Globus pallidus (tissue), 1 donor: ENCODE data around the gene CD300LF.

Source experiments
- DNase-seq: peaks from one replicate; pipeline ENCODE4 v3.0.0-alpha.2; 2015; ENCODE audit warnings: low spot score

The CD300LF gene

DNA sequence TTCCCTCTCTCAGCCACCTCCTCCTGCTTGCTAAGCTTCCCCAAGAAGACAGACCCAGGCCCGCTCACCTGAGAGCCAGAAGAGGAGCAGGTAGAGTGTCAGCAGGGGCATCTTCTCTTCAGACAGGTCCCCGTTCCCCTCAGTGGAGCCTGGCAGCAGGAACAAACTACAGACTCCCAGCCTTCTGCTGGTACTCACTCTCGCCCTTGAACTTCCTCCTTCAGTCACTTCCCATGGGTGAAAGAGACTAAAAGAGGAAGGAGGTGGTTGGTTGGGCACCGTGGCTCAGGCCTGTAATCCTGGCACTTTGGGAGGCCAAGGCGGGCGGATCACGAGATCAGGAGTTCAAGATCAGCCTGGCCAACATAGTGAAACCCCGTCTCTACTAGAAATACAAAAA lies at the start of gene CD300LF:
Gene CD300LF (minus strand): TSS at position 168 of the 400 bp plus-strand sequence. CDS start 57 bp downstream, at position 111.
- DNase-seq: peak; percentile 43

DNA sequence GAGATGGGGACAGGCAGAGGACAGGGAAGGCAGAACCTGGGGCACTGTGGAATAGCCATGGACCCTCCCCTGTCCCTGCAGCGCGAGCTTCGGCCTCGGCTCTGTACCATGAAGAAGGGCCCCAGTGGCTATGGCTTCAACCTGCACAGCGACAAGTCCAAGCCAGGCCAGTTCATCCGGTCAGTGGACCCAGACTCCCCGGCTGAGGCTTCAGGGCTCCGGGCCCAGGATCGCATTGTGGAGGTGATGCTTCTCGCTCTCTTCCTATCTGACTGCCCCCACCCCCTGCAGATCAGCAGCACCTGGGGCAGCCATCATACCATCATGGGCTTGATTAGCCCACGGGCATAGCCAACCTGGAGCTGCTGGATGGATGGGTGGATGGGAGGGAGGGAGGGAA lies 49.2 kb upstream of the CD300LF start:
- no peak for DNase-seq

DNA sequence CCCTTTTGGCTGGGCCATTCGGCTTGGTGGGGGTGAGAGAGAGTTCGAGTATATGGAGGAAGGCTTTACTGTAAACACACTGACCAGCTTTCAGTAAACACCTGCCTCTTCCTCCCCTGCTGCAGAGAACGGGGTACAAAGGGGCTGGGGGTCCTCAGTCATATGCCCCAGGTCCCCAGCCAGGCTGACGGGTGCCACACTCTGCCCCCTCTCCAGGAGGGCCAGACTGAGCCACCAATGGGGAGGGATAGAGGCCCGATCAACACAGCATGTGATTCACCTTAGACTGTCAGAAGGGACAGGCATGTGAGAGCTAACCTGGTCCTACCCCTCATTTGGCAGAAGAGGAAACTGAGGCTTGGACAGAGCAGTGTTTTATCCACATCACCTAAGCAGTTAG lies 48.7 kb upstream of the CD300LF start:
- no peak for DNase-seq

DNA sequence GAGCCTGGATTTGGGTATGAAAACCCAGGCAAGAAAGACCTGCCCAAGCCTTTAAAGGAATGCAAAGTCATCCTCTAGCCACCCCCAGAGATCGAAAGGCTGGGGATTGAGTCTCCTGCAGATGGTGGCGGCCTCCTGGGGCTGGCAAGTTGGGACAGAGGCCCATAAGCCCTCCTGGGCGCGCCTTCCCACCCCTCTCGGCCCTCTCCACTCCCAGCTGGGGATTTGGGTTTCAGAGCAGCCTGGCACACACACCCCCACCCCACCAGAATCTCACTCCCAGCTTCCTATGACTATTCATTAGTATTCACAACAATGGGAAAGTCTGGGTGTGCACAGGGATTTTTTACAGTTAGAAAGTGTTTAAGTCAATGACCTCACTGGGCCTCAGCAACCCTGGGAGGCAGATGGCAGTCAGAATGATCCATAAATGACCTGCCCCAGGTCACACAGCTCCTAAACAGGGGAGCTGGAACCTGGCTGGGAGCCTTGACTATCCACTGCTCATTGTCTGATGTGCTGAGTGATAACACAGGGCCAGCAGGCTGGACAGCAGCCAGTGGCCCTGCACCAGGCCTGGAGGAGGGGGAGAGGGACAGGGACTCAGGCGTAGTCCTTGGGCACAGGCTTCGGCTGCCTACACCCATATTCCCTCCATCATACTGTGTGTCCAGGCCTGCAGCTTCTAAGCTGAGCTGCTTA lies 47.8 kb upstream of the CD300LF start:
- peak; percentile 85 for DNase-seq

DNA sequence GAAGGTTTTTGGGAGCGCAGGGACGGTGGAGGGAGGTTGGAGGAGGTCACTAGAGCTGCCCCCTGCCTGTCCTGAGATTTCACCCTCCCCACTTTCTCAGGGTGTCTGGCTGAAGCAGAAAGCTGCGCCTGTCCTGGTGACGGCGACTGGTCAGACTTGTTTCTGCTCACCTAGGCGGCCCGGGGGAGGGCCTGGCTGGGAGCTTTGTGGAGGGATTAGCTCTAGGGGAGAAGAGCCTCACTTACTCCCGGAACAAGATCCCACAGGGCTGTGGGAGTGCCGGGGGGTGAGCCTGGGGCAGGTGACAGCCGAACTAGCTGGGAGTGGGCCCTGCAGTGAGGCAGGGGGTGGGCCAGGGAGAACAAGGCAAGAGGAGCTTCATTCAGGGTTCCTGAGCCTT lies 47.2 kb upstream of the CD300LF start:
- DNase-seq: no peak

DNA sequence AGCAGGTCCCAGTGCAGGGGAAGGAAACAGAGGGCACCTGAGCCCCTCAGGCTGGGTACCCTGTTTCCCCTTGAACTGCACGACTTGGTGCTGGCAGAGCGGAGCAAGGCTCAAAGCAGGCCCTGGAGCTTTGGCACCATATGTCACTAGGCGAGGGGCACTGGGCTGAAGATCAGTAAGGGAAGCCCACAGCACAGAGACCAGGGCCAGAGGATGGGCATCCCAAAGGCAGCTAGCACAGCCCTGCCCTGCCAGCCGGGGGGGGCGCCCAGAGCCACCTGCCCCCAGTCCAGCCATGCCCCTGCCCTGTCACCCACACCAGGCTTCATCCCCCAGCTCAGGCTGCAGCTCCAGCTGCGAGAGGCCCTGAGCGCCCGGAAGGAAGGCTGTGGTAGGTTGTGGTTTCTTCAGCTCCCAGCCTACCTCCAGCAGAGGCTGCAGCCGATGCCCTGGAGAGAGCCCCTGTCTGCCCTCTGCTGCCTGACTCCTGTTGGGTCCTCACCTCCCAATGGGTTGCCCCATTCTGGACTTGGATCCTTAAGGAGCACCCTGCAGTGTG lies 46.6 kb upstream of the CD300LF start:
- DNase-seq: no peak

DNA sequence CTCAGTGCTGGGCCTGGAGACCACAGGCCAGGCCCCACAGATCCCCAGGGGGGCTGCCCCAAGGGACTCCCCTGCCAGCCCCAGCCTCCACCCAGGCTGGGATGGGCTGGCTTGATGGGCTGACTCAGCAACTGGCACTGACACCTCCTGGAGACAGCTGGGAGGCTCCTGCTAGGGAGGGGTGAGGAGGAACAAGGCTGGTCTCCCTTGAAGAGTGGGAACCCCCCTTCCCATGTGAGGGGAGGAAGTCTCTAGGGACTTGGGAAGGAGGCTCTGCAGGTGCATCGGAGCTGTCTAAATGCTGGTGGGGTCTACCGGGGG lies 46.1 kb upstream of the CD300LF start:
- peak; percentile 56 for DNase-seq

DNA sequence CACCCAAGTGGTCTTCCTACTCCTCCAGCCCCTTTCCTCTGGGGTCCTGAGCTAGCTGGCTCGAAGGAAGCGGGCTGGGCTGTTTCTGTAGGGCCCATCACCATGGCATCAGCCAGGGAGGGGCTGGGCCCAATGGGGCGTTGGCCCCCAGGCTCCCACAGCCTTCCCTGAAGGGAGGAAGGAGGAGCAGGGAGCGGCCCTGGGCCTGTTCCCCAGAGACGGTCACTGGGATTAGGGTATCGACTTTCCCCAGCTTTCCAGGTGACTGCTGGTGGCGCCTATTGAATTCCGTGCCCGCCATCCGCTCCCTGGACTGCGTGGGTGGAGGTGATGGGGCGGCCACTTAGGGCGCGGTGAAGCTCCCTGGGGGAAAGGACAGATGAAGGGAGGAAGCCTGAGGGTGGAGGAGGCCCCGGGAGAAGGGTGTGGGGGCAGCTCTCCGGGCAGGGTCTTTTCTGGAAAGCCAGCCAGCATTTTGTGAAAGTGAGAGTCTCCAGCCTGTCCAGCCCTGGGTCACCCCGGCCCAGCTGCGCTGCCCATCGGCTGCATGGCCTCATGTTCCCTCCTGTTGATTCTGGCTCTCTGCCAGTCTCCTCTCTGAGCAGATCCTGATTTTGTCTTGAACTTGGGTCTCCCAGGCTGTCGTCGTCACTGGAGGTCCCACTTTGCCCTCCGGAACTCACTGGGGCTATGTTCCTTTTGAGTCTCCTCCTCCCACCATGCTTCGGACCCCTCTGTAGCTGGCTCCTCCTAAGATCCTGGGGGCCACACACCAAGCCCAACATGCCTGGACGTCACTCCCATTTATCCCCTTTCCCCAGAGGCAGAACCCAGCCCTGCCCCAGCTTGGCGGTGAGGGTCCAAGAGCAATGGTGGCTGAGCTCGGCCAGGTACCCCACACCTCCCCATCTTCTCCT lies 45.5 kb upstream of the CD300LF start:
- DNase-seq: no peak

DNA sequence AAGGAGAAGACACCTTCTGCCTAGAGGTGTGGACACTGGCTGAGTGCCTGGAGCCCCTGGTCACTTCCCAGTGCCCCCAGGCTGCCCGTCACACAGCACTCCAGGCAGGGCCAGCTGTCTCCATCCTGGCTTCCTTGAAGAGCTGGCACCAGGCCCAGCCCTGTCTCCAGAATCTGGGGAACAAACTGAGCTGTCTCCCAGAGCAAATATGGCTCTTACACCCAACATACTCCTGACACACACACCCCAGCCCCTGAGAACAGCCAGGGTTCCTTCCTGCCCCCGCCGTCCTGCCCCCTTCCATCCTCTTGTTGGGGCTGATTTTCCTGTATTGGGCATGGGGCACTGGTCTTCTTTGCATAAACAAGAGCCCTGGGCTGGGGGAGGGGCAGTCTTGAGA lies 44.8 kb upstream of the CD300LF start:
- DNase-seq: no peak

DNA sequence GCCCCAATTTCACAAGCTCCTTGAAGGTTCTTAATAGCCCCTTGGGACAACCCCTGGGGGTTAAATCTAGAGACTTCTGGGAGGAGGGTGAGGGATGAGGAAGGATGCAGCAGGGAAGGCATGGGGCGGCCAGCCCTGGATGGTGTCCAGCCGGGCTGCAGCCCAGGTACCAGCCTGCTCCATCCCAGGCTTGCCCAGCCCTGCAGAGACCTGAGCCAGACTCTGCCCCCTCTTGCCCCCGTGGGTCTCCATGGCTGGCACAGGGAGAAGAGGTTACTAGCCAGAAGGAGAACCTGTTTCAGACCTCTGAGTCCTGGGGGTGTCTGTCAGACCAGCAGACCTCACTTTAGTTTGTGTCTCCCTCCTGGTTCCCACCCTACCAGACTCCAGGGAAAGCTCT lies 44.2 kb upstream of the CD300LF start:
- DNase-seq: no peak

DNA sequence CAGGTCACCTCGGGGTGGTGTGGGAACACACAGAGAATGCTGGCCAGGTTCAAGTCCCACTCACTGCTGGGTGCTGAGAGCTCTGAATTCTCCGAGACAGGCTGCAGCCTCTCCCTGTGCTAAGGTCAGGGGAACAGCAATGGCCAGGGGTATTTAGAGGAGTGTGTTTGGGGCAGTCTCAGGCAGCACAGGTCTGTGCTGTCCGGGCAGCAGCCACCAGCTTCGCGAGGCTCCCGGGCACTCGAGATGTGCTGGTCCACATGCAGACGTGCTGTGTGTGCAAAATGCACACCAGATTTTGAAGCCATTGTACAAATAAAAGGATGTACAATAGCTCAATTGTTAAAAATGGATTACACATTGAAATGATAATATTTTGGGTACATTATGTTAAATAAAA lies 42.8 kb upstream of the CD300LF start:
- DNase-seq: no peak

DNA sequence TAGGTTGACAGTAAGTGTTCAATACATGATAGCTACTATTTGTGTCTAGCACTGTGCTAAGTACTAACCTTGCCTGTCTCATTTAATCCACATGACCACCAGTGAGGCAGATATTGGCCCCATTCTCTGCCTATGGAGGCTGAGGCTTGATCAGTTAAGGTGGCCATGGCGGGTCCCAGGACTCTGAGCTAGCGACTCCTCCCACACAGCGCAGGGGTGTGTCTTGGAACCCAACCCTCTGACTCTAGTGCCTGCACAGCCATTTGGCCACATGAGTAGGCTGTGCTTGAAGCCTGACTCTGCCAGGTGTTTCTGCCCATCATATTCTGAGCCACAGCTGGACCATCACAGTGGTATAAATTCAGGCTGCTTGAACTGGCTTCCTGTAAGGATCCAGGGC lies 42.1 kb upstream of the CD300LF start:
- DNase-seq: no peak

DNA sequence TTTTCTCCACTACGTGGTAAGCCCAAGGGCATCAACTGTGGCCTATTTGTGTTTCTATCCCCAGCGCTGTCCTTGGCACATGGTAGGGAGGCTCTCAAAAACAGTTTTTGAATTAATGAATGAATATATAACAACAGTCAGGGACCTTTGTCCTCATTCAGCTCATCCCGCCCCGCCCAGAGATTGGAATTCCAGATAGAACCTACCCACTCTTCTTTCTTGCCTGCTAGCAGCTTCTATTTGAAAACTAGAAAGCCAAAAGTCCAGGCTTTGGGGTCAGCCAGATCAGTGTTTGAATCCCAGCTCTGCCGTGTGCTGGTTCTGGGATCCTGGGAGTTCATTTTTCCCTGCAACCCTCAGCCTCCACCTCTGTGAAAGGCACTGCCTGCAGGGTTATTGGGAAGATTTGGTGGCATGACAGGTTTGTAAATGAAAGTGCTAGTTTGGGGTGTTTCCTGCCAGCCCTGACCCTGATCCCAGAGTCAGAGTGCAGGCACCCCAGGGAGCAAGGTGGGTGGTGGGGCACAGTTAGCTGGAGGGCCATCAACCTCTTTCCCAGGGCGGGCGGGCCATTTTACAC lies 40.2 kb upstream of the CD300LF start:
- DNase-seq: no peak

DNA sequence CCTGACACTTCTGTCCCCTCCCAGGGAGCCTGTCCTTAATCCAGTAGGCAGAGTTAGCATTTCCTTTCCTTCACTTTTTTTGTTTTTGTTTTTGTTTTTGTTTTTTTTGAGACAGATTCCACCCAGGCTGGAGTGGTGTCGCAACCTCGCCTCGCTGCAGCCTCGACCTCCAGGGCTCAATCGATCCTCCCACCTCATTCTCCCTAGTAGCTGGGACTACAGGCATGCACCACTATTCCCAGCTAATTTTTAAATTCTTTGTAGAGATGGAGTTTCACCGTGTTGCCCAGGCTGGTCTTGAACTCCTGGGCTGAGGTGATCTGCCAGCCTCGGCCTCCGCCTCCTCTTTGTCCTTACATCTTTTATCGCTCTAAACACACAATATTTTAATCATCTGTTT lies 39.7 kb upstream of the CD300LF start:
- no peak for DNase-seq

DNA sequence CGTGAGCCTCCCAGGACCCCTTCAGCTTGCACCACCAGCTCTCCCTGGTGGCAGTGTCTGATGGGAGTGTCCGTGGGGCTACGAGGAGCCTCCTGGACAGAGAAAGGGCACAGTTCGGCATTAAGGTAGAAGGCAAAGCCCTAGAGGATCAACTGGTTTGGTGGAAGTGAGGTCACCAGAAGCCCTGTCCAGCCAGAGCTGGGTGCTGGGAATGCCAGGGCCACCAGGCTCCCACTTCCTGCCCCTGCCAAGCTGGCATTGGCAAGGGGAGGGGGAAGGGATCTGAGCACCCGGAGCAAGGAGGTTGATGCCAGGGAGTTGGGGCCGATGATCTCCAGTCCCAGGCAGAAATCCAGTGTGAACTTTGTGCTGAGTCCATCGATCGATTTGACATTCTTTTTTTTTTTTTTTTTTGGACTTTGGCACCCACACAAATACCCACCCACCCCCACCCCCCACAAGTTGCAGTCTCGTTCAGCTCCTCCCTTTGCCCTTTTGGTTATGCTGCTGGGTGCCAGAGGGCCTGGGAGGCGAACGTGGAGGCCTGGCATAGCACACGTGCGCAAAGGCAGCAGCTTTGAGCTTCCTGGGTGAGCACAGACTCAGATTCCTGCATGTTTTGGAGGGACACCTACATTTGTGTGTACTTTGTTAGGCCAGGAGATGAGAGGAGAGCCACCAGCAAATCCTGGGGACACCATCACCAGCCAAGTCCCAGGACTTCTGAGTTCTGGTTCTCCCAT lies 37.8 kb upstream of the CD300LF start:
- DNase-seq: peak; percentile 80

DNA sequence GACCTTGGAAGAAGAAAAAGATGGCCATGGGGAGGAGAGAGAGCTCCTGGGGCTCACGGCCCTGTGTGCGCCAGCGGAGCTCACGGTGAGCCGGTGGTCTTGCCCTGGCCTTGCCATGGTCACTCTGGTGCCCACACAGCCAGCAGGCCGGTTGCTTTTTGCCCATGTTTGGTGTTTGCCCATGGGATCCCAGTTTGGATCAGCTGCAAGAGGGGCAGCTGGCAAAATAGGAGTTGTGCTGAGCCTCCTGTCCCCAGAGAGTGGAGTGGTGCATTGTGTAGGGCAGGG lies 37.3 kb upstream of the CD300LF start:
- no peak for DNase-seq

DNA sequence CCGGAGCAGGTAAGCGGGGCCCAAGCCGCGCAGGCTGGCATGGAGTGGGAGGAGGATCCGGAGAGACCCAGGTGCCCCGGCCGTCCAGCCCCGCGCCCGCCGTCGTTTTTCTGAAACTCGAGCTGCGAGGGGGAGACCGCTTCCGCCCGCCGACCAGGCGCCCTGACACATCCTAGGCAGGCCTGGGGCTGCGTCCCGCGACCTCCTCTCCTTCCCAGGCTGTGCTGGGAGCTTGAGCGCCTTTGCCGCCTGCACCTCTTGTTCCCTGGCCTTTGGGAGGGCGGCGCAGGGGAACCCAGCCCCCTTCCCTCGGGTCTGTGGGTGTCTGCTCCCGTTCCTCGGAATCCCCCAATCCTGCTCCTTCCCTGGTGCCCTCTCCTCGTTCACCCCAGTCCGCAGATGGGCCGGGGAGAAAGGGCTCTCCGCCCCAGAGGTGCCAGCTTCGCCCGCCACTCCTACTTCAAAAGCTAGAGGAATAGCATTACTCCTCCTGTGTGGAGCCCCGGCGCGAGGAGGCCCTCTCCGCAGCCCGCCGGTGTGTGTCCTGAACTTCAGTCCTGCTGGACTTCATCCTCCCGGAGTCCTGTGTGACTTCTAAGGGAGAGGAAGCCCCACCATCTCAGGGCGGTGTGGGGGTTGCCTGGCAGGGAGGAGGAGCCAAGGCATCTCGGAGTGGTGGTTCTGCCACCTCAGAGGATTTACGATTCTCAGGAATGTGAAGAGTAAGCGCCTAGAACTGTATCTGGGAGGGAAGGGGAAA lies 36.7 kb upstream of the CD300LF start:
- no peak for DNase-seq

DNA sequence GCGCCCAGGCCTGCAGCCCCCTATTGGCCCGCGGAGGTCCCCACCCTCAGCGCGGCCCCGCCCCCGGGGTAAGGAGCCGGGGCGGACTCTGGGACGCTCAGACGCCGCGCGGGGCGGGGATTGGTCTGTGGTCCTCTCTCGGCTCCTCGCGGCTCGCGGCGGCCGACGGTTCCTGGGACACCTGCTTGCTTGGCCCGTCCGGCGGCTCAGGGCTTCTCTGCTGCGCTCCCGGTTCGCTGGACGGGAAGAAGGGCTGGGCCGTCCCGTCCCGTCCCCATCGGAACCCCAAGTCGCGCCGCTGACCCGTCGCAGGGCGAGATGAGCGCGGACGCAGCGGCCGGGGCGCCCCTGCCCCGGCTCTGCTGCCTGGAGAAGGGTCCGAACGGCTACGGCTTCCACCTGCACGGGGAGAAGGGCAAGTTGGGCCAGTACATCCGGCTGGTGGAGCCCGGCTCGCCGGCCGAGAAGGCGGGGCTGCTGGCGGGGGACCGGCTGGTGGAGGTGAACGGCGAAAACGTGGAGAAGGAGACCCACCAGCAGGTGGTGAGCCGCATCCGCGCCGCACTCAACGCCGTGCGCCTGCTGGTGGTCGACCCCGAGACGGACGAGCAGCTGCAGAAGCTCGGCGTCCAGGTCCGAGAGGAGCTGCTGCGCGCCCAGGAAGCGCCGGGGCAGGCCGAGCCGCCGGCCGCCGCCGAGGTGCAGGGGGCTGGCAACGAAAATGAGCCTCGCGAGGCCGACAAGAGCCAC lies 36.0 kb upstream of the CD300LF start, which contains the start of gene NHERF1:
Gene NHERF1 (plus strand): TSS at position 100 of the 750 bp plus-strand sequence. CDS start 219 bp downstream, at position 319.
- DNase-seq: peak; percentile 96

DNA sequence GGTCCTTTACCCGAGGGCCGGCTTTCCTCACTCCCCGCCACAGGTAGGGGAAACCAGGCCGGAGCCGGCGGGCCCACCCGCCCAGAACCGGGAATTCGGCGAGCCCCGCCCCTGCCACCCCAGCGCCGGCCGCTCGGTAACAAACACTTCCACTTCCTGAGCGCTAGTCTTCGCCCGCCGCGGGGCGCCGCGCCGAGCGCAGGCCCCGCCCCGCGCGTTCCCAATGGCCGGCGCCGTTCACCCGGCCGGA lies 35.5 kb upstream of the CD300LF start:
- no peak for DNase-seq

DNA sequence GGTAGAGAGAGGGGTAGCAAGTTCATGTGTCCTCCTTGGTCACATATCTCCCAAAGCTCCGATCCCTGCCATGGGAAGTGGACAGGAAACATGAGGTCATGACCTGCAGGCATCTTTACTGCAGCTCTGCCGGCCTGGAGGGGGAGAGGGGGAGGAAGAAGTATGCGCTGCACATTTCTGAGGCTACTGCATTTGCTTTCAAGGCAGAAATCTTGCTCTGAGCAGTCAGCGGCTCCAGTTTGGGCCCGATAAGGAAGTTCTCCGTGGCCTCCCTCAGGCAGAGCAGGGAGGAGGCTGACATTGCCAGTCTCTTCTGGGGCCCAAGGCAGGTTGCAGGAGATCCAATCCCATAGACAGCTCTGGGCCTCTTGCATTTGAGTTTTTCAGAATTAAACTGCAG lies 34.2 kb upstream of the CD300LF start:
- no peak for DNase-seq

DNA sequence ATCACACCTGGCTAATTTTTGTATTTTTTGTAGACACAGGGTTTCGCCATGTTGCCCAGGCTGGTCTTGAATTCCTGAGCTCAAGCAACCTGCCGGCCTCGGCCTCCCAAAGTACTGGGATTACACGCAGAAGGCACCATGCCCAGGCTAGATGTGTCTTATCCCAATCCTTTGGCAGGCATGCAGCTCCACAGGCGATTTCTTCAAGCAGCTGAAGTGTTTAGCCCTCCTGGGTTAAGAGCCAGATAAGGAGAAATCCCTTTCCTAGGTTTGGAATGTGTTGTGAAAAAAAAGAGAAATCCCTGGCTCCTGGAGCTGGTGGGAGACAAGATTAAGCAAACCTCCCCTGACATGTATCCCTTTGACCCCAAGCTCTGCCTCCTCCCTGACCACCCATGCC lies 33.7 kb upstream of the CD300LF start:
- no peak for DNase-seq
